22Rv1 (cell line): Measurements from ENCODE around the gene RAMP3.

ENCODE experiments used
- CTCF ChIP-seq: fragments of 450-650 bp; IDR thresholded peaks from 2 replicates; pipeline ENCODE4 v1.5.1; 2017; ENCODE audit warnings: mild to moderate bottlenecking
- ZFX ChIP-seq: fragments of 450-650 bp; IDR thresholded peaks from 2 replicates; pipeline ENCODE4 v1.6.1; 2017; ENCODE audit warnings: antibody characterized with exemption, borderline replicate concordance

- TF ChIP-seq CTCF (no peak), ZFX (no peak)
These were observed 42.7 kb upstream of the RAMP3 start for GRCh38 chr7:45114926-45115325.
